Caco-2 (cell line): ENCODE data around the gene DCAF17. TPM values are rescaled to one million over a fixed set of nuclear protein-coding genes. Genes with fewer than 3 reads are reported as not detected.

Experiments used
- BruUV-seq: library from RNA; stranded (reverse); fragments of 400-500 nt; replicated peaks from 2 replicates; lab custom pipeline; 2021; lab: Mats Ljungman, UMichigan
- CTCF ChIA-PET: fragments of 300-600 bp; sonication (Branson Sonifier 250); formaldehyde crosslinking; loops from one replicate; lab custom pipeline; 2022; ENCODE audit warnings: antibody characterized with exemption; lab: Charles Lee
- POLR2A ChIA-PET: fragments of 300-600 bp; sonication (Branson Sonifier 250); formaldehyde crosslinking; loops from one replicate; lab custom pipeline; 2022; ENCODE audit warnings: antibody characterized with exemption; lab: Charles Lee
- DNase-seq, 2 experiments: peaks; one replicate each; pipeline versions ENCODE4 v3.0.0 to v3.0.0-alpha.2; 2020 to 2022
- H3K27me3 ChIP-seq: replicated peaks from 2 replicates; pipeline ENCODE4 v1.6.0; 2011; ENCODE audit warnings: low read length; ENCODE audit not compliant: control insufficient read depth, insufficient read depth
- H3K36me3 ChIP-seq: 2 replicates; pipeline ENCODE4 v1.5.1; 2011; ENCODE audit warnings: low read length; ENCODE audit not compliant: control insufficient read depth, insufficient read depth
- H3K4me1 ChIP-seq: fragments of 250-450 bp; sonication (Bioruptor Pico); 2 replicates; pipeline ENCODE4 v1.5.1; 2020; ENCODE audit warnings: mild to moderate bottlenecking
- H3K4me3 ChIP-seq: 2 replicates; pipeline ENCODE4 v1.5.1; 2011; ENCODE audit warnings: low read depth, mild to moderate bottlenecking, control low read depth, low read length
- H3K9me3 ChIP-seq: fragments of 250-450 bp; sonication (Bioruptor Pico); 2 replicates; pipeline ENCODE4 v1.5.1; 2020; ENCODE audit warnings: mild to moderate bottlenecking, moderate library complexity
- H3K27ac Mint-ChIP-seq: one replicate; pipeline ENCODE4 v1.8.0; 2022; ENCODE audit warnings: mixed read lengths; ENCODE audit not compliant: unreplicated experiment
- H3K27me3 Mint-ChIP-seq: one replicate; pipeline ENCODE4 v1.8.0; 2022; ENCODE audit warnings: mixed read lengths; ENCODE audit not compliant: insufficient read depth, unreplicated experiment
- H3K36me3 Mint-ChIP-seq: one replicate; pipeline ENCODE4 v1.8.0; 2022; ENCODE audit warnings: mild to moderate bottlenecking, mixed read lengths; ENCODE audit not compliant: insufficient read depth, unreplicated experiment
- H3K4me1 Mint-ChIP-seq: one replicate; pipeline ENCODE4 v1.8.0; 2022; ENCODE audit warnings: low read depth, mixed read lengths; ENCODE audit not compliant: unreplicated experiment
- H3K4me3 Mint-ChIP-seq: one replicate; pipeline ENCODE4 v1.8.0; 2022; ENCODE audit warnings: mild to moderate bottlenecking, moderate library complexity, mixed read lengths; ENCODE audit not compliant: unreplicated experiment
- H3K9me3 Mint-ChIP-seq: one replicate; pipeline ENCODE4 v1.8.0; 2022; ENCODE audit warnings: mixed read lengths; ENCODE audit not compliant: unreplicated experiment
- intact Hi-C: fragments of 100-400 bp; cut with micrococcal nuclease; formaldehyde crosslinking; loops from one replicate; pipeline ENCODE4 v1.10.0; 2022; ENCODE audit not compliant: unreplicated experiment
- total RNA-seq: library from RNA; stranded (reverse); gene quantifications from 2 replicates; pipeline ENCODE4 v1.2.3, GENCODE V29; 2022
- TF ChIP-seq, protein P1 (sequence below), 2 experiments: fragments of 200-600 bp in 1 of 2; IDR thresholded peaks; 1 replicate in 1 of 2; 2 replicates in 1 of 2; pipeline versions ENCODE4 v1.5.1 to v1.8.0; 2011 to 2022; ENCODE audit warnings: antibody characterized with exemption in 1 of 2, control low read depth in 1 of 2, inconsistent platforms in 1 of 2, low read depth in 1 of 2, low read length in 1 of 2, mild to moderate bottlenecking in 1 of 2, moderate library complexity in 1 of 2; ENCODE audit not compliant: insufficient read depth in 1 of 2, severe bottlenecking in 1 of 2, unreplicated experiment in 1 of 2

Gene DCAF17
- total RNA-seq, 1 experiment from 2014 or later, result 22.7 TPM

DNA sequence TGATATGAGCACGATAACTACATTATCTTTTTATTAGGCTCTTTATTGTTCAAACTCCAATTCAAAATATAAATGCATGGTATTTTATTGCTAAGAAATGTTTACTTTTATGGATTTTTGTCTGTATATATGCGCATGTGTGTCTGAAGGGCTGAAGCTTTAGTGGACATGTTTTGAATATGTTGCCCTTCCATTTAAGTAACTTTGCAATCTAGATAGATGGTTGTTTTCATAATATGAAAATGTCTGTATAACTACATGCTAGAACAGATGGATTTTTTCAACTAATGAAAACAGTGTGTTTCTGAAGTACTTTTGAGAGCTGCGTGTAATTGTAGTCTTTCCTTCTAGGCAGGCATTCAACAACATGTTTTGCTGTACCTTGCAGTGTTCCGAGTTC lies 18.7 kb downstream of the DCAF17 start:
- H3K27ac Mint-ChIP-seq, result no peak overlapping the region
- H3K9me3 Mint-ChIP-seq, result peaks cover 13% of the 10 kb centered on the region
- H3K27me3 Mint-ChIP-seq, result no peaks in the 10 kb centered on the region
- Histone ChIP-seq H3K36me3 (peaks cover 3% of the 10 kb centered on the region), H3K4me3 (no peak overlapping the region), H3K27me3 (no peaks in the 10 kb centered on the region), H3K9me3 (no peaks in the 10 kb centered on the region), H3K4me1 (no peaks in the 10 kb centered on the region)
- TF ChIP-seq, protein P1, sequence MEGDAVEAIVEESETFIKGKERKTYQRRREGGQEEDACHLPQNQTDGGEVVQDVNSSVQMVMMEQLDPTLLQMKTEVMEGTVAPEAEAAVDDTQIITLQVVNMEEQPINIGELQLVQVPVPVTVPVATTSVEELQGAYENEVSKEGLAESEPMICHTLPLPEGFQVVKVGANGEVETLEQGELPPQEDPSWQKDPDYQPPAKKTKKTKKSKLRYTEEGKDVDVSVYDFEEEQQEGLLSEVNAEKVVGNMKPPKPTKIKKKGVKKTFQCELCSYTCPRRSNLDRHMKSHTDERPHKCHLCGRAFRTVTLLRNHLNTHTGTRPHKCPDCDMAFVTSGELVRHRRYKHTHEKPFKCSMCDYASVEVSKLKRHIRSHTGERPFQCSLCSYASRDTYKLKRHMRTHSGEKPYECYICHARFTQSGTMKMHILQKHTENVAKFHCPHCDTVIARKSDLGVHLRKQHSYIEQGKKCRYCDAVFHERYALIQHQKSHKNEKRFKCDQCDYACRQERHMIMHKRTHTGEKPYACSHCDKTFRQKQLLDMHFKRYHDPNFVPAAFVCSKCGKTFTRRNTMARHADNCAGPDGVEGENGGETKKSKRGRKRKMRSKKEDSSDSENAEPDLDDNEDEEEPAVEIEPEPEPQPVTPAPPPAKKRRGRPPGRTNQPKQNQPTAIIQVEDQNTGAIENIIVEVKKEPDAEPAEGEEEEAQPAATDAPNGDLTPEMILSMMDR (IDR thresholded peaks at IDR 0.05; ENCODE audit: insufficient read depth in 1 of 2, low read depth in 1 of 2, low read length in 1 of 2, severe bottlenecking in 1 of 2, unreplicated experiment in 1 of 2), result no peak
- H3K4me1 Mint-ChIP-seq, result no peaks in the 10 kb centered on the region
- peaks cover 55% of the 10 kb centered on the region for H3K36me3 Mint-ChIP-seq
- BruUV-seq, result no TSS peak
- ChIA-PET CTCF (no interaction called here), POLR2A (no interaction called here)
- intact Hi-C loops, result no loop called here
- no peak overlapping the region for H3K4me3 Mint-ChIP-seq
- no peak for DNase-seq

DNA sequence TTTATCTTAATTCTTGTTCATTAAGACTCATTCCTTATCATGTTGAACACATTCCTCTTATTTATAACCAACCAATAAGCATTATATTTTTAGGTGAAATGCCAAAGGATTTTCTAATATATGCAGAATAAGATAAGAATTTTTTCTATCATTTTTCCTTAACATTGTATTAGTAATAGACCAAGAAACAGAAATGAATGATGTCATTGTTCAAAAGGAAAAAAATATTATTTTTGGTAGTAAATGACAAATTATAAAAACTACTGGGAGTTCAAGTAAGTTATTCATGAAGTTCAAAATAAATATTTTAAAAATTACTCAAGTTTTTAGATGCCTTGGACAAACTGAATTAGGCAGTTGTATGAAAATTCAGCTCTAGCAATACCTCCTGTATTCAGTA lies 25.5 kb downstream of the DCAF17 start:
- no TSS peak for BruUV-seq
- POLR2A ChIA-PET, result no interaction called here
- H3K4me1 Mint-ChIP-seq, result no peaks in the 10 kb centered on the region
- peaks cover 42% of the 10 kb centered on the region for H3K36me3 Mint-ChIP-seq
- peaks cover 5% of the 10 kb centered on the region; the same call in 1 of the 2 replicates for H3K9me3 ChIP-seq
- intact Hi-C loops, result no loop called here
- CTCF ChIA-PET, result no interaction called here
- no peaks in the 10 kb centered on the region for H3K27me3 ChIP-seq
- H3K4me3 ChIP-seq, result no peak overlapping the region
- H3K4me1 ChIP-seq, result no peaks in the 10 kb centered on the region
- TF ChIP-seq, protein P1 (IDR thresholded peaks at IDR 0.05; ENCODE audit: insufficient read depth in 1 of 2, low read depth in 1 of 2, low read length in 1 of 2, severe bottlenecking in 1 of 2, unreplicated experiment in 1 of 2), result no peak
- no peak overlapping the region for H3K4me3 Mint-ChIP-seq
- H3K9me3 Mint-ChIP-seq, result peaks cover 13% of the 10 kb centered on the region
- no peaks in the 10 kb centered on the region for H3K27me3 Mint-ChIP-seq
- no peaks in the 10 kb centered on the region; the same call in 1 of the 2 replicates for H3K36me3 ChIP-seq
- DNase-seq, result no peak
- H3K27ac Mint-ChIP-seq, result no peak overlapping the region

GRCh38 chr2:171460537-171460936 lies 26.5 kb downstream of the DCAF17 start:
- POLR2A ChIA-PET, result no interaction called here
- Mint-ChIP-seq H3K27me3 (no peaks in the 10 kb centered on the region), H3K9me3 (peaks cover 11% of the 10 kb centered on the region), H3K27ac (no peak overlapping the region), H3K4me1 (no peaks in the 10 kb centered on the region), H3K36me3 (peaks cover 33% of the 10 kb centered on the region), H3K4me3 (no peak overlapping the region)
- Histone ChIP-seq H3K4me3 (no peak overlapping the region), H3K9me3 (peaks cover 5% of the 10 kb centered on the region; the same call in 1 of the 2 replicates), H3K36me3 (no peaks in the 10 kb centered on the region; the same call in 1 of the 2 replicates), H3K27me3 (no peaks in the 10 kb centered on the region), H3K4me1 (no peaks in the 10 kb centered on the region)
- BruUV-seq, result no TSS peak
- CTCF ChIA-PET, result no interaction called here
- intact Hi-C loops, result no loop called here
- DNase-seq, result no peak
- TF ChIP-seq, protein P1 (IDR thresholded peaks at IDR 0.05; ENCODE audit: insufficient read depth in 1 of 2, low read depth in 1 of 2, low read length in 1 of 2, severe bottlenecking in 1 of 2, unreplicated experiment in 1 of 2), result no peak
